ENCODE results near the gene RAD51. TPM values are rescaled to one million over a fixed set of nuclear protein-coding genes. Genes with fewer than 3 reads are reported as not detected.

Gene RAD51
- total RNA-seq, 4 donors from 2014 or later, result 3.0 TPM; not detected in 3

DNA sequence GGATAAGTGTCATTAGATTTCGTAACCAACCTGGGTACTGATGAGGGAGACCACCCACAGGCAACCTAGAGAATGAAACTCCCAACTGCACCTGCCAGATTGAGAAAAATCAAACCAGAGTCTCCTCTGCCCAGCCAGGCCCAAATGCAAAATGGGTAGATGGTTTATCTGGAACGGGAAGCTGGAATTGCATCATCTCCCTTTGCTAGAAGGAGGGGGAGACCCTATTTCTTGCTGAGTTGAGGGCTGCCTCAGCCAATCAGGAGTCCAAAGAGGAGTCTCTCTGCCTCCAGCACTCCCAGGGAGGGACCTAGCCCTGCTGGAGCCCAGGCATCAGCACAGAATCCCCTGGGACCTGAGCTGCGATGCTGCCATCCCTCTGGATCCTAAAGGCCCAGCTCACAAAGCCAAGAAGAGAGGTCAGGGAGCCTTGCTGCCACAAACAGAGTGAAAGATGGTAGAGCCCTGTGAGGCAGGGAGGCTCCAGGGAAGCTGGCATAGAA lies 52.0 kb downstream of the RAD51 start:
- peaks cover 0 to 3% (median 0%) of the 10 kb centered on the region in 3 donors for H3K4me1 ChIP-seq
- H3K27ac ChIP-seq, result no peak overlapping the region
- H3K36me3 ChIP-seq, result peaks cover 0 to 97% of the 10 kb centered on the region in 2 donors
- no peaks in the 10 kb centered on the region for H3K27me3 ChIP-seq
- WGBS, 2 donors (ENCODE audit: low coverage in 1 of 2), result 100% methylated on average over 1 of the region's 3 CpGs
- H3K9me3 ChIP-seq, result no peaks in the 10 kb centered on the region
- TF ChIP-seq EP300 (IDR thresholded peaks at IDR 0.05), result no peak
- TF ChIP-seq, protein P1, sequence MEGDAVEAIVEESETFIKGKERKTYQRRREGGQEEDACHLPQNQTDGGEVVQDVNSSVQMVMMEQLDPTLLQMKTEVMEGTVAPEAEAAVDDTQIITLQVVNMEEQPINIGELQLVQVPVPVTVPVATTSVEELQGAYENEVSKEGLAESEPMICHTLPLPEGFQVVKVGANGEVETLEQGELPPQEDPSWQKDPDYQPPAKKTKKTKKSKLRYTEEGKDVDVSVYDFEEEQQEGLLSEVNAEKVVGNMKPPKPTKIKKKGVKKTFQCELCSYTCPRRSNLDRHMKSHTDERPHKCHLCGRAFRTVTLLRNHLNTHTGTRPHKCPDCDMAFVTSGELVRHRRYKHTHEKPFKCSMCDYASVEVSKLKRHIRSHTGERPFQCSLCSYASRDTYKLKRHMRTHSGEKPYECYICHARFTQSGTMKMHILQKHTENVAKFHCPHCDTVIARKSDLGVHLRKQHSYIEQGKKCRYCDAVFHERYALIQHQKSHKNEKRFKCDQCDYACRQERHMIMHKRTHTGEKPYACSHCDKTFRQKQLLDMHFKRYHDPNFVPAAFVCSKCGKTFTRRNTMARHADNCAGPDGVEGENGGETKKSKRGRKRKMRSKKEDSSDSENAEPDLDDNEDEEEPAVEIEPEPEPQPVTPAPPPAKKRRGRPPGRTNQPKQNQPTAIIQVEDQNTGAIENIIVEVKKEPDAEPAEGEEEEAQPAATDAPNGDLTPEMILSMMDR (IDR thresholded peaks at IDR 0.05), result no peak
- TF ChIP-seq POLR2A (IDR thresholded peaks at IDR 0.05), result no peak
- no peak for TF ChIP-seq POLR2AphosphoS5 (IDR thresholded peaks at IDR 0.05)
- H3K4me3 ChIP-seq, result no peak overlapping the region
- ATAC-seq, result no peak

DNA sequence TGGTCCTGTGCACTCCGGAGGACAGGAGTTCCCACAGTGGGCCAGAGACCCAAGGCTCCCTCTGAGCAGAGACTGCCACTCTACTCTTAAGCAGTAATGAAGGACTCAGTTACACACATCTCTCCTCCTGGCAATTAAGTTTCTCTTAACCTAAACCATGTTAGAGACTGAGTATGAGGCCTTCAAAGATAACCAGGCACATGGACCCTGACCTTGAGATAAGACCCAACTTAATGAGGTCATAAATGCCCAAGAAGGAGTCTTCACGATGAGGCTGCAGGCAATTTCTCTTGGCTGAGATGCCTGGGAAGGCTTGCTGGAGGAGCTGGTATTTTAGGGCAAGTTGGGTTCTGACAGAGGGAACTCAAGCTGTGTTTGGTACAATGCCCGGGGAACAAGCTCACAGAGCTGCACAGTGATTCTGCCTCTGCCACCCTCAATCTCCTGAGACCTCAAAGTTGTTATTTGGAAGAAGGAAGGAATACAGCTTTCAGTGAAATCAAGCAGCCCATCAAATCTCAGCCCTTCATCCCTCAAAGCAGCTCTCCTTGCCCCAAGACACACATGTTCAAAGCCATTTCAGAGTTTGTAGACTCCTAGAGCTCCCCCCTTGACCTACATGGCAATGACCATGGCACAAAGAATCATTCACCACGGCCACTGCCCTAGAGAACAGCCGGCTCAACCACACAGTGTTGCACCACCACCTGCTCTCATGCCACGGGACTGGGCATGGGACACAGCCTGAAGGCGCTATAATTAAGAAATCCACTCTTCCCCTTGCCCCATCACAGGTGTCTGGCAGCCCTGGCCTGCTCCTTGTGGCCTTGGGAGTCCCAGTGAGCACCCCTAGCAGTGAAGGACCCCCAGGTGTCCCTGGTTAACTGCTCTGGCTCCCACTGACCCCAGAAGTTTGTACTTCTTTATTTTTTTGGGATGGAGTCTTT lies 53.0 kb downstream of the RAD51 start:
- H3K4me3 ChIP-seq, result no peak overlapping the region
- H3K27ac ChIP-seq, result no peak overlapping the region
- 69 to 73% methylated on average over 2 to 3 of the region's 7 CpGs for WGBS, 2 donors (ENCODE audit: low coverage in 1 of 2)
- TF ChIP-seq POLR2A (IDR thresholded peaks at IDR 0.05) (no peak), POLR2AphosphoS5 (IDR thresholded peaks at IDR 0.05) (no peak), EP300 (IDR thresholded peaks at IDR 0.05) (no peak)
- TF ChIP-seq, protein P1 (IDR thresholded peaks at IDR 0.05), result no peak
- ATAC-seq, result no peak
- H3K4me1 ChIP-seq, result peaks cover 0 to 13% (median 0%) of the 10 kb centered on the region in 3 donors
- H3K36me3 ChIP-seq, result peaks cover 0 to 94% of the 10 kb centered on the region in 2 donors
- no peaks in the 10 kb centered on the region for H3K9me3 ChIP-seq
- H3K27me3 ChIP-seq, result no peaks in the 10 kb centered on the region

GRCh38 chr15:40749151-40749630 lies 54.2 kb downstream of the RAD51 start:
- no CpG with 5 or more reads among the region's 4 CpGs for WGBS, 2 donors (ENCODE audit: low coverage in 1 of 2)
- Histone ChIP-seq H3K4me1 (peaks cover 0 to 26% (median 2%) of the 10 kb centered on the region in 3 donors), H3K9me3 (no peaks in the 10 kb centered on the region), H3K27ac (no peak overlapping the region), H3K4me3 (no peak overlapping the region), H3K36me3 (peaks cover 0 to 82% of the 10 kb centered on the region in 2 donors), H3K27me3 (no peaks in the 10 kb centered on the region)
- TF ChIP-seq, protein P1 (IDR thresholded peaks at IDR 0.05), result no peak
- no peak for TF ChIP-seq POLR2AphosphoS5 (IDR thresholded peaks at IDR 0.05)
- no peak for TF ChIP-seq EP300 (IDR thresholded peaks at IDR 0.05)
- TF ChIP-seq POLR2A (IDR thresholded peaks at IDR 0.05), result no peak
- no peak for ATAC-seq

- Histone ChIP-seq H3K27me3 (no peaks in the 10 kb centered on the region), H3K27ac (no peak overlapping the region), H3K4me3 (no peak overlapping the region), H3K4me1 (peaks cover 0 to 35% (median 4%) of the 10 kb centered on the region in 3 donors), H3K9me3 (no peaks in the 10 kb centered on the region), H3K36me3 (peaks cover 0 to 65% of the 10 kb centered on the region in 2 donors)
- no peak for TF ChIP-seq POLR2A (IDR thresholded peaks at IDR 0.05)
- TF ChIP-seq EP300 (IDR thresholded peaks at IDR 0.05), result no peak
- TF ChIP-seq POLR2AphosphoS5 (IDR thresholded peaks at IDR 0.05), result no peak
- TF ChIP-seq, protein P1 (IDR thresholded peaks at IDR 0.05), result no peak
- ATAC-seq, result no peak
- WGBS, 2 donors (ENCODE audit: low coverage in 1 of 2), result 100% methylated on average over 1 of the region's 4 CpGs; no CpG with 5 or more reads in 1 of the 2 donors
Observed at GRCh38 chr15:40750885-40751284, 55.9 kb downstream of the RAD51 start.
